H9 (cell line): Measurements from ENCODE around the gene MROH7. TPM values are rescaled to one million over a fixed set of nuclear protein-coding genes. Genes with fewer than 3 reads are reported as not detected.

Experiments
- DNase-seq: peaks from one replicate; pipeline ENCODE4 v3.0.0-alpha.2; 2017
- H2AFZ ChIP-seq: one replicate; pipeline ENCODE4 v1.6.1; 2013; ENCODE audit warnings: mild to moderate bottlenecking, low read length, control low read depth, moderate library complexity
- H2AK5ac ChIP-seq: 2 replicates; pipeline ENCODE4 v1.6.1; 2013; ENCODE audit warnings: low read length, control low read depth, mixed read lengths; ENCODE audit not compliant: insufficient read length
- H2BK120ac ChIP-seq: one replicate; pipeline ENCODE4 v1.6.1; 2013; ENCODE audit warnings: low read depth, mild to moderate bottlenecking, low read length, control low read depth, inconsistent platforms; ENCODE audit not compliant: poor library complexity, severe bottlenecking
- H2BK12ac ChIP-seq: 2 replicates; pipeline ENCODE4 v1.6.1; 2013; ENCODE audit warnings: low read length, control low read depth, mixed read lengths, low read depth; ENCODE audit not compliant: insufficient read length
- H2BK15ac ChIP-seq: 2 replicates; pipeline ENCODE4 v1.6.1; 2013; ENCODE audit warnings: low read depth, low read length, control low read depth
- H2BK20ac ChIP-seq: one replicate; pipeline ENCODE4 v1.6.1; 2013; ENCODE audit warnings: low read depth, mild to moderate bottlenecking, low read length, control low read depth, inconsistent platforms; ENCODE audit not compliant: poor library complexity, severe bottlenecking
- H2BK5ac ChIP-seq: 2 replicates; pipeline ENCODE4 v1.6.1; 2013; ENCODE audit warnings: low read length, control low read depth, mixed read lengths; ENCODE audit not compliant: insufficient read length
- H3K14ac ChIP-seq: 2 replicates; pipeline ENCODE4 v1.6.1; 2013; ENCODE audit warnings: low read length, control low read depth; ENCODE audit not compliant: insufficient read depth
- H3K18ac ChIP-seq: 2 replicates; pipeline ENCODE4 v1.6.1; 2013; ENCODE audit warnings: low read depth, mild to moderate bottlenecking, mixed read lengths, low read length, control low read depth; ENCODE audit not compliant: insufficient read length
- H3K23ac ChIP-seq: 2 replicates; pipeline ENCODE4 v1.6.1; 2013; ENCODE audit warnings: low read length, control low read depth, mixed read lengths, low read depth; ENCODE audit not compliant: insufficient read length
- H3K23me2 ChIP-seq: 2 replicates; pipeline ENCODE4 v1.6.1; 2013; ENCODE audit warnings: low read depth, mild to moderate bottlenecking, mixed read lengths, low read length, control low read depth; ENCODE audit not compliant: insufficient read length, poor library complexity, severe bottlenecking
- H3K27ac ChIP-seq: 2 replicates; pipeline ENCODE4 v1.5.1; 2013; ENCODE audit warnings: low read length, control low read depth, mixed read lengths, low read depth; ENCODE audit not compliant: insufficient read length
- H3K27me3 ChIP-seq: 2 replicates; pipeline ENCODE4 v1.6.1; 2013; ENCODE audit warnings: low read length, control low read depth, inconsistent platforms; ENCODE audit not compliant: insufficient read depth
- H3K4ac ChIP-seq: 2 replicates; pipeline ENCODE4 v1.6.1; 2013; ENCODE audit warnings: low read depth, mild to moderate bottlenecking, control low read depth, inconsistent platforms, low read length, moderate library complexity
- H3K4me1 ChIP-seq: 2 replicates; pipeline ENCODE4 v1.6.1; 2013; ENCODE audit warnings: low read length, control low read depth, inconsistent platforms; ENCODE audit not compliant: insufficient read depth
- H3K4me2 ChIP-seq: 2 replicates; pipeline ENCODE4 v1.6.1; 2013; ENCODE audit warnings: low read length, control low read depth, mixed read lengths; ENCODE audit not compliant: insufficient read length, insufficient read depth
- H3K56ac ChIP-seq: 2 replicates; pipeline ENCODE4 v1.6.1; 2013; ENCODE audit warnings: low read depth, mild to moderate bottlenecking, mixed read lengths, low read length, control low read depth; ENCODE audit not compliant: insufficient read length
- H3K79me1 ChIP-seq: 2 replicates; pipeline ENCODE4 v1.6.1; 2013; ENCODE audit warnings: low read depth, mild to moderate bottlenecking, moderate library complexity, low read length, control low read depth, inconsistent platforms; ENCODE audit not compliant: insufficient read depth, poor library complexity, severe bottlenecking
- H3K79me2 ChIP-seq: 2 replicates; pipeline ENCODE4 v1.6.1; 2013; ENCODE audit warnings: low read length, control low read depth, inconsistent platforms; ENCODE audit not compliant: insufficient read depth
- H3K9ac ChIP-seq: 2 replicates; pipeline ENCODE4 v1.6.1; 2013; ENCODE audit warnings: low read length, control low read depth, mixed read lengths; ENCODE audit not compliant: insufficient read length; ENCODE audit errors: extremely low read depth
- H3K9me3 ChIP-seq: one replicate; pipeline ENCODE4 v1.6.1; 2013; ENCODE audit warnings: low read depth, low read length, inconsistent platforms; ENCODE audit not compliant: control insufficient read depth
- H3T11ph ChIP-seq: one replicate; pipeline ENCODE4 v1.6.1; 2013; ENCODE audit warnings: mild to moderate bottlenecking, low read length, control low read depth, inconsistent platforms
- H4K20me1 ChIP-seq: one replicate; pipeline ENCODE4 v1.6.1; 2013; ENCODE audit not compliant: control insufficient read depth, insufficient read length, insufficient read depth
- H4K5ac ChIP-seq: 2 replicates; pipeline ENCODE4 v1.6.1; 2013; ENCODE audit warnings: low read depth, mild to moderate bottlenecking, mixed read lengths, low read length, control low read depth; ENCODE audit not compliant: insufficient read length
- H4K8ac ChIP-seq: replicated peaks from 2 replicates; pipeline ENCODE4 v1.6.1; 2013; ENCODE audit warnings: low read length, control low read depth, mixed read lengths, low read depth; ENCODE audit not compliant: insufficient read length
- H4K91ac ChIP-seq: 2 replicates; pipeline ENCODE4 v1.6.1; 2013; ENCODE audit warnings: low read depth, mild to moderate bottlenecking, moderate library complexity, mixed read lengths, low read length, control low read depth; ENCODE audit not compliant: insufficient read length
- H3K27ac Mint-ChIP-seq, 3 experiments: 2 replicates in 2 of 3; 3 replicates in 1 of 3; pipeline ENCODE4 v1.8.0; 2020 to 2021; ENCODE audit warnings: mixed read lengths in 3 of 3, mild to moderate bottlenecking in 1 of 3, moderate library complexity in 1 of 3
- H3K27me3 Mint-ChIP-seq: 2 replicates; pipeline ENCODE4 v1.8.0; 2021; ENCODE audit warnings: low read depth, mild to moderate bottlenecking, moderate library complexity, mixed read lengths
- H3K36me3 Mint-ChIP-seq, 3 experiments: 2 replicates in 2 of 3; 3 replicates in 1 of 3; pipeline ENCODE4 v1.8.0; 2020 to 2021; ENCODE audit warnings: low read depth in 3 of 3, mixed read lengths in 3 of 3; ENCODE audit not compliant: insufficient read depth in 1 of 3
- H3K4me1 Mint-ChIP-seq, 2 experiments: 2 replicates each; pipeline ENCODE4 v1.8.0; 2020; ENCODE audit warnings: mixed read lengths in 2 of 2
- H3K4me3 Mint-ChIP-seq, 2 experiments: 2 replicates in 1 of 2; 3 replicates in 1 of 2; pipeline ENCODE4 v1.8.0; 2020 to 2021; ENCODE audit warnings: mild to moderate bottlenecking in 2 of 2, mixed read lengths in 2 of 2, moderate library complexity in 1 of 2
- H3K9me3 Mint-ChIP-seq, 2 experiments: 2 replicates in 1 of 2; 3 replicates in 1 of 2; pipeline ENCODE4 v1.8.0; 2020; ENCODE audit warnings: mild to moderate bottlenecking in 2 of 2, mixed read lengths in 2 of 2, moderate library complexity in 1 of 2
- CTCF ChIP-seq: fragments of 200-600 bp; sonication (generic); conservative IDR thresholded peaks from 3 replicates; pipeline ENCODE4 v1.8.0; 2021; ENCODE audit warnings: antibody characterized with exemption, mild to moderate bottlenecking
- WGBS: extraction: QIAGEN DNeasy Blood & Tissue Kit; methylation state at CpG from one replicate; pipeline ENCODE4 v1.1.7; 2013; ENCODE audit warnings: missing lambda C conversion rate, low lambda C conversion rate, mixed read lengths; ENCODE audit not compliant: insufficient read length; ENCODE audit errors: extremely low coverage; 5-methylcytosine and 5-hydroxymethylcytosine counted together
- total RNA-seq: library from RNA; stranded (reverse); gene quantifications from 2 replicates; pipeline ENCODE4 v1.2.1, GENCODE V29; 2021

Gene MROH7
- total RNA-seq, 1 experiment from 2014 or later = 0.09 TPM

GRCh38 chr1:54667797-54668196 lies 26.2 kb downstream of the MROH7 start:
- H3T11ph ChIP-seq = no peak overlapping the region
- H3K23me2 ChIP-seq = no peaks in the 10 kb centered on the region
- H3K79me1 ChIP-seq = no peaks in the 10 kb centered on the region
- no peak overlapping the region for H2AK5ac ChIP-seq
- no peak overlapping the region for H4K5ac ChIP-seq
- H4K8ac ChIP-seq = no peak overlapping the region
- TF ChIP-seq CTCF = no peak
- no peaks in the 10 kb centered on the region; a peak in 2 of 4 replicates for H3K4me1 Mint-ChIP-seq
- no peak overlapping the region for H3K18ac ChIP-seq
- no peak for DNase-seq
- H3K27ac Mint-ChIP-seq = no peak overlapping the region
- H3K9me3 ChIP-seq = no peaks in the 10 kb centered on the region
- WGBS = no CpG with 5 or more reads among the region's 2 CpGs
- H3K27me3 ChIP-seq = no peaks in the 10 kb centered on the region
- H2BK20ac ChIP-seq = no peak overlapping the region
- H2AFZ ChIP-seq = no peak overlapping the region
- no peaks in the 10 kb centered on the region for H3K4me1 ChIP-seq
- no peak overlapping the region for H2BK5ac ChIP-seq
- H3K27me3 Mint-ChIP-seq = peaks cover 4% of the 10 kb centered on the region; the same call in 1 of the 2 replicates
- no peak overlapping the region for H3K4me3 Mint-ChIP-seq
- no peak overlapping the region for H3K56ac ChIP-seq
- H3K79me2 ChIP-seq = no peaks in the 10 kb centered on the region
- H2BK120ac ChIP-seq = no peak overlapping the region
- no peak overlapping the region for H2BK15ac ChIP-seq
- no peak overlapping the region for H3K23ac ChIP-seq
- H3K14ac ChIP-seq = no peak overlapping the region
- H4K91ac ChIP-seq = no peak overlapping the region
- no peak overlapping the region for H3K4ac ChIP-seq
- no peak overlapping the region for H3K9ac ChIP-seq
- H4K20me1 ChIP-seq = no peaks in the 10 kb centered on the region
- no peak overlapping the region for H2BK12ac ChIP-seq
- no peak overlapping the region for H3K4me2 ChIP-seq
- no peak overlapping the region for H3K27ac ChIP-seq
- H3K36me3 Mint-ChIP-seq = no peaks in the 10 kb centered on the region
- H3K9me3 Mint-ChIP-seq = no peaks in the 10 kb centered on the region
